HPDE6-E6E7 (cell line): ENCODE measurements around the gene ANG.
"Not testable (repeated sequence)": the region's sequence is repeated elsewhere in the genome, so short reads cannot be mapped to it uniquely, and the experiment has no call there.

ENCODE experiments used
- DNase-seq: peaks from one replicate; pipeline ENCODE4 v3.0.0; 2011; ENCODE audit warnings: missing footprints; ENCODE audit errors: extremely low spot score

The ANG gene

DNA sequence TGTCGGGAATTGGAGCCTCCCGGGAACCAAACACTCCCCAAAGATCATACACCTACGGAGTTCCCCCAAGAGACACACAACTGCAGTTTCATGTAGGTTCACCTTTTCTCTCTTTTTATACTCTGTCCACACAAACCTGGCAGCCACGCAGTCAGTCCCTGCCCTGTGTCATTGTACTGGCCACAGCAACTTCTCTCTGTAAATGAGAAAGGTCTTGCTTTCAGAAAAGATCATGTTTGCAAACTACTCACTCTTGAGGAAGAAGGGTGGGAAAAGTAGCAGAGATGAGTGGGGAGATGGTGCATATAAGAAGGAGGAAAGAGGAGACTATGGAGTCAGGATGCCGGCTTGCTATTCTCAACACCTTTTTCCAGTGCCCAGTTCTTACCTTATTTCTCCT lies 10.4 kb downstream of the ANG start:
- DNase-seq = no peak

DNA sequence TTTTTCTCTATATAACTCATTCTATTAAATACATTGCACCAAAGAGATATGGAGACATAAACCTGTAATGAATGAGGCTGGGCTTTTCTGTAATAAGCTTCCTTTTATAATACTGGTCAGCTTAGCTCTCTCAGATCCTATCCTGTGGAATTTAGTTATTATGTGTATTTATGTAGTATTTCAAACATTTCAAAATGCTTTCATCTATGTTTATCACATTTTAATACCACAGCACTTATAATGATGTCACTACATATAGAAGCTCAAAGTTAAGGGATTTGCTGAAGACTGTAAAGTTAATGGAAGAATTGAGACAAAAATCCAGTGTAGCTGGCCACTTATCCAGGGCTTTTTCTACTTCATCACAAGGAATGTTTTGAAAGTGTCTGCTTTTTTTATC lies 11.4 kb downstream of the ANG start:
- DNase-seq = no peak

DNA sequence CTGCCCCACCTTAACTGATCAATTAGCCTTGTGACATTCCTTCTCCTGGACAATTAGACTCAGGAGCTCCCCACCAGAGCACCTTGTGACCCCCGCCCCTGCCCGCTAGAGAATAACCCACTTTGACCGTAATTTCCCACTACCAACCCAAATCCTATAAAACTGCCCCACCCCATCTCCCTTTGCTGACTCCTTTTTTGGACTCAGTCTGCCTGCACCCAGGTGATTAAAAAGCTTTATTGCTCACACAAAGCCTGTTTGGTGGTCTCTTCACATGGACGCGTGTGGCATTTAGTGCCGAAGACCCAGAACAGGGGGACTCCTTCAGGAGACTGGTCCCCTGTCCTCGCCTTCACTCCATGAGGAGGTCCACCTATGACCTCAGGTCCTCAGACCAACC lies 12.4 kb downstream of the ANG start:
- not testable (repeated sequence) for DNase-seq

DNA sequence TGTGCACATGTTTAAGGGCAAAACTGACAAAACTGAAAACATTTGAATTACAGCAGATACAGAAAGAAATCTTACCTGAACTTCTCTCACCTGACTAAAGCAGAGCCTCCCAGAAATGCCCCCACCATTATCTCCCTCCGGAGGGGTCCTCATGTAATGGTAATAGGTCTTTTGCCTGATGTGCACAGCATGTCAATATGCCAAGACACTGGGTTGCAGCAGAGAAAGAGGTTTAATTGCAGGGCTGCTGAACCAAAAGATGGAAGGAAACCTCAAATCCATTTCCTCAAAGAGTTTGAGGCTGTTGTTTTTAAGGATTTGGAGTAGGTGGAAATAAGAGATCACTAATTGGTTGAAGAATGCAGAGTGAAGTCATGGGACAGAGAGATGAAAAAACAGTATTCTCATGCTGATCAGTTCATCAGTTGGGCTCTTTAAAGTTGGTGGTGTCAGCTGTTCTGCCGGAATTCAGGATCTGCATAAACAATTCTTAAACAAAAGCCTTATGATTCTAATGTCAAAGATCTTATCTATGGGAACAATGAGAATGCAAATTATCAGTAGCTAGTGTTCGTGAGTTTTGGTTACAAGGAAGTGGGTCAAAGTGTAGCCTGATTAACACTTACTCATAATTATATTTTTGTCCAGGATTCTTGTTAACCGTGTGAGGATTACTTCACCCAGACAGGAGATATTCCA lies 18.2 kb downstream of the ANG start:
- DNase-seq = no peak

DNA sequence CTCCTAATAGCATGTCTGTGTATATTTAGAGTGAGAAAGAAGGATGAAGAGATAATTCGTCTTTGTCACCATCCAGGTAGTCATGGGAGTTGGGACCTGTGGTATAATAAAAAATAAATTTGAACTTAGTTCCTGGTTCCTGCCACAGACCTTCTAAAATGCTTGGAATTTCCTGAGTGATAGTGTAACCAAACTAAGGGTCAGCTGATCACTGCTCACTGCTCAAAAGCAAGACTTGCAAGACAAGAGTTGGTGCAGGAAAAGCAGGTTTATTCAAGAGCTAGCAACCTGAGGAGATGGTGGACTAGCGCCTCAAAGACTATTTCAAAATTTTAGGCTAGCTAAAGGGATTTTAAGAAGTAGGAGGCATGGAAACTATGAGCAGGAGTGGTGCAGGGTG lies 19.1 kb downstream of the ANG start:
- DNase-seq = no peak

DNA sequence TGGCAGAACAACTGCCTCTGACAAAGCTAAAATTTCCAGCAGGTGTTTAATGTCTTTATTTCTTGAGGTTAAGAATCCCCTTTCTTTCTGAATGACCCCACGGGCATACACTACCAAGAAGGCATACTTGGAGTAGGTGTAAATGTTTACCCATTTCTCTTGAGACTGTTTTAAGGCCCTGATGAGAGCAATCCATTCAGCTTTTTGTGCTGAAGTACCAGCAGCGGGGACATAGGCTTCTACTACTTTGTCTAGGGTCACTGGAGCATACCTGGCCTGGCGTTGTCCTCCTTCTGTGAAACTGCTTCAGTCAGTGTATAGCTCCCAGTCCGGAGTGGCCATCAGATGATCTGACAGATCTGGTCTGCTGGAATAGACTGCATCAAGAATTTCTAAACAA lies 22.7 kb downstream of the ANG start:
- DNase-seq = no peak

DNA sequence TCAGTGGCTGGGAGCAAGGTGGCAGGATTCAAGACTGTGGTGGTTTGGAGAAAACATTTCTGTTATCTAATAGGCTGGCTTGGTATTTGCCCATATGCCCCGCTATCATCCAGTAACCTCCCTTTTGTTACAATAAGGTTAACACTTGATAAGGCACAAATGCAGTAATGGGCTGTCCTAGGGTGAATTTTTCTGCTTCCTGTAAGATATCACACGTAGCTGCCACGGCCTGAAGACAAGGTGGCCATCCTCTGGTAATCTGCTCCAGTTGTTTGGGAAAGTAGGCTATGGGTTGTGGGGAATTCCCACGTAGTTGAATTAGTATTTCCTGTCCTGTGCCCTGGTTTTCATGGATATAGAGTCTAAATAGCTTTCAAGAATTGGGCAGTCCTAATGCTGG lies 23.1 kb downstream of the ANG start:
- DNase-seq = no peak

DNA sequence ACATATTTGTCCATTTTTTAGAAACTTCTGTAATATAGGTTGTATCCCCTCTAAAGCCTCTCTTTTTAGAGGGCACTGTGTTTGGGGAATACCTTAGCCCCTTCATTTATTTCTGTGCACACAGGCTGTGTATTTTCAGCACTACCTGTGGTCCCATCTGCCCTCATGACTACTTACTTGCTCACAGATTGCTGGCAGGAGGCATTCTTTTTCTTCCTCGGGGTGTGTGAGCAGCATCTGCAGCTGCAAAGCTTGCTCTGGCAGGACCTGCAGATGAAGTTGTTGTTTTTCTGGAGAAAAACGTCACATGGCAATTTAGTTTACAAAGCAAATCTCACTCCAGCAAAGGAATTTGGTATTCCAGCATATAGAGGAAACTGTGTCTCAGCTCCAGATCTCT lies 24.3 kb downstream of the ANG start:
- no peak for DNase-seq

DNA sequence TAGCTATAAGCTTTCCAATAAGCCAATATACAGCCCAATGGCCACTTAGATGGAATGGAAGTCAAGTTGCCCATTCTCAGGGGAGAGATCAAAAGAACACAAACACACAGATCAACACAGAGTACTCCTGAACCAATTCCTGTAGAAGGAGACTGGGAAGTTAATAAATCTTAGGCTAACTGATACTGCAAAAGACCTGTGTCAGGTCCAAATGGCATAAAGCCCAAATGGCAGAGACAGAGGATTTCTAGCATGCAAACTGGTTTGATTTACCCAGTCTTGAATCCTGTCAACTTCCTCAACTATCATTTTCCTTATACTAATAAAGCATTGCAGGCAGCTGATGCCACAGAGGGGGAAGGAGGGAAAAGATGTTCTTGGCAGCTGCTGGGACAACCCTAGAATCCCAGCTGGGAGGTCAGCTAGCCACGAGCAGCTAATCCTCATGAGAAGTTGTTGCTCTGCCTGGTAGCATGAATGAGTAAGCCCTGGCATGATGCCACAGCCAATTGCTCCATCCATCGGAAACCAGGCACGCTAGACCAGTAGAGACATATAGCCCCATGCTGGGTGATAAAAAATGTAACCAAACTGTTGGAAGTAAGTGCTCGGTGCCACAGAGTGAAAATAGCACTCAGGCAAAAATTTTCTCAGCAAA lies 26.2 kb downstream of the ANG start:
- DNase-seq = peak; percentile 23

DNA sequence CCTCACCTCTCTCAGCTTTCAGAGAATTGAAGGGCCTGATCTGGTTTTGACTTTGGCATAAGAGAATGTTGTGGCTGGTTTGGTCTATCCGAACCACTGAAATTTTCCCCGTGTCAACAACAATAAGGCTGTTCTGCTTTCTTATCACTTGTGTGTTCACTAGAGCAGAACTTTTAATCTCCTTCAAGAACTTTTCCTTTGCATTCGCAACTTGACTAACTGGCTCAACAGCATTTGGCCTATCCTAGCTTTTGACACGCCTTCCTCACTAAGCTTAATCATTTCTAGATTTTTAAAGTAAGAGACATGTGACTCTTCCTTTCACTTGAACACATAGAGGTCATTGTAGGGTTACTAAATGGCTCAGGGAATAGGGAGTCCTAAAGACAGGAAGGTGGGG lies 31.2 kb downstream of the ANG start:
- DNase-seq = no peak

DNA sequence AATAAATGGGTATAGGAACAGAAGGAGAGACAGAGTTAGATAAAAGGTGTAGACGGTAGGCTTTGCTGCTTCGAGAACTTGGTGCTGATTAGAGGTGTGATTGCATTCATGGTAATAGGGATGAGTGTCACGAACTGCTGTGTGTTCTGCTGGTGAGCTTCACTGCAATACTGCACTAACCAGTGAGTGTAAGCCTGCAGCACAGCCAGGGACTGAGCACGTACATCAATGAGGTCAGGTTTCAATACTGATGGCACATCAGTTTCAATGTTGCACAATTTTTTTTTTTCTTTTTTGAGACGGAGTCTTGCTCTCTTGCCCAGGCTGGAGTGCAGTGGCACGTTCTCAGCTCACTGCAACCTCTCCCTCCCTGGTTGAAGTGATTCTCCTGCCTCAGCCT lies 32.2 kb downstream of the ANG start:
- DNase-seq = no peak

DNA sequence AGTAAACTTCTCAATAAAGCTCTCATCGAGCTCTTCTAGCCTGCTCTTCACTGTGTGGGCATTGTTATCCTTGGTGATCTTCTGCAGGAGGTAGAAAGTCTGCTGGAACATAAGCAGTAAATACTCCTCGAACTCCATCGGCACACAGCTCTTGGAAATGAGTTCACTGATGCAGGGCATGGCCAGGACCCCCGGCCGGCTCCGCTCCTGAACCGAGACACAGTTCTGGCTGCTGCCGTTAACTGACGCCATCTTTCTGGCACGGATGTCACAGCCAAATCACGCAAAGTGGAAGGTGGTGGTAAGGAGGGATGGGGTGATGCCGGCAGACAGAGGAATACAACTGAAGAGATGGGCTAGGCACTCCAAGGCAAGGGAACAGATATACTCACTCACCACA lies 33.5 kb downstream of the ANG start:
- no peak for DNase-seq

DNA sequence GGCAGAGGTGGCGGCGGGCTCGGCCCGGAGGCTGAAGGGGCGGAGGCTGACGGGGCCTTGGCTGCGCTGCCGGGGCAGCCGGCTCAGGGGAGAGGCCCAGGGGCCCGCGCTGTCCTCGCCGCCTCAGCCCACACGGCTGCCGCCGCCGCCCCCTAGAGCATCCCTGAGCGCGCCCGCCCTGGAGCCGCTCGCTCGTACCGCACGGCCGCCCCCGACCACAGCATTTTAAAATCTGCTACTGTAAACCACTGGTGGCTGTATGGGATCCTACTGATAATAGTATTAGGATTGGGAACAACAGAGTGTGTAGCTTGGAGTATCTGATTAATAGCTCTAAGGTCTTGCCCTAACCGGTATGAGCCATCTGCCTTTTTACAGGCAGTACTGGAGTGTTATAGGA lies 34.9 kb downstream of the ANG start:
- no peak for DNase-seq

DNA sequence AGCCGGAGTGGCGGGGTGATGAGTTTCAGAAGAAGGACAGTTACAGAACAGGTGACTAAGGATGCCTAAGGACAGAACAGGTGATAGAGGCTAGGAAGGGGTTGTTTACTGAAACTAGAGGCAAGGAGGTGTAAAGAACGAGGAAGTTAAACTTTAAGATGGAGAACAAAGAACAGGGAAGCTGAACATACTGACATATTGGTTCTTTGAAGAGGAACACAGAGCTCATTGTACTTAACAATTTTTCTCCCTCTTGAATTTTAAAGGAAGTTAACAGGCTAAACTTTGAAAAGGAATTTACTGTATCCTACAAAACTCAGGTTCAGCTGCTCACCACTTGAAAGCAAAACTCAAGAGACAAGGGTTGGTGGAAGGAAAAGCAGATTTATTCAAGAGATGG lies 37.6 kb downstream of the ANG start:
- DNase-seq = not testable (repeated sequence)

DNA sequence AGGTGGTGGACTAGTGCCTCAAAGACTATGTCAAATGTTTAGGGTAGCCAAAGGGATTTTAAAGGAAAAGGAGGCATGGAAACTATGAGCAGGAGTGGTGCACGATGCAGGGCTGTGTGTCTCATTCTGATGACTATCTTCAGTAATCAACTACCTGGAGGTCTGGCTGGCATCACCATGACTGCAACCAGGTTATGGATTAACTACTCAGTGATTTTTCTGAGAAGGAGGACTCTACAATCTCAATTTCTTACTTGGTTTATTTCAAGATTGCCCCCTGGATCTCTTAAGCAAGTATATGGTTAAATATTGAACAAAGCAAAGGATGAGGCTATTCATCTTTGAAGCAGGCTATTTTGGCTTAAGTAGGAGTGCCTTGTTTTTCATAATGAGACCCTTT lies 38.0 kb downstream of the ANG start:
- no peak for DNase-seq

DNA sequence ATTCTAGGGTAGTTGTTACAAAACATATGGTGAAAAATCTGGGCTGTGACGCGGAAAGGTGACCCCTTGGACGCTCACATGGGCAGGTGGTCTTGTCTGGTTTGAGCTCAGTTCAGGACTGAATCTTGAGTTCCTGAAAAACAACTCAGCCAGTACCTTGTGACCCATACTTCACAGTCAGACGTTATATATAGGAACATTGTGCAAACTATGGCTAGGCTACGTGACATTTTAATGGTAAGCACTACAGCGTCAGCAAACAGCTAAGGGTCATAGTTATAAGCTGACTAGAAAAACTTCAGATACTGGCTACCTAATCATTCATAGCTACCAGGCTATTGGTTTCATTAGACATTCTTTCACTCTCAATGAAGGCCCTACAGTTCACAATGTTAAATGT lies 42.3 kb downstream of the ANG start:
- DNase-seq = no peak

DNA sequence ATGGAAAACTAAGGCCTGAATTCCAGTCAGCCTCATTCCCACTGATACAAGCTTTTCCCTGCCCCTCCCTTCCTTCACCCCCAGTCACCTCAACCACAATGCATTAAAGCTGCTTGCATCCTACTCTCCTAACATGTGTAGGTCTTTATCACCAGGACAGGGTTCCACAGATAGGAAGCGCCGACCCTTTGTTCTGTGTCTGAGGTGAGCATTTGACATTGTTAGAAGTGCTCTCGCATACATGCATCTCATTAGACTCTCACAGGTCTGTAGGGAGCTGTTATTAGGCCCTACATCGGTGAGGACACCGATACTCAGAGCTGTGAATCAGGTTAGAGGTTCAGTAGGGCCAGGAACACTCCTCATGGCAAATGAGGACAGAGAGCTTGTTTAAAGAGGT lies 43.9 kb downstream of the ANG start:
- DNase-seq = no peak

DNA sequence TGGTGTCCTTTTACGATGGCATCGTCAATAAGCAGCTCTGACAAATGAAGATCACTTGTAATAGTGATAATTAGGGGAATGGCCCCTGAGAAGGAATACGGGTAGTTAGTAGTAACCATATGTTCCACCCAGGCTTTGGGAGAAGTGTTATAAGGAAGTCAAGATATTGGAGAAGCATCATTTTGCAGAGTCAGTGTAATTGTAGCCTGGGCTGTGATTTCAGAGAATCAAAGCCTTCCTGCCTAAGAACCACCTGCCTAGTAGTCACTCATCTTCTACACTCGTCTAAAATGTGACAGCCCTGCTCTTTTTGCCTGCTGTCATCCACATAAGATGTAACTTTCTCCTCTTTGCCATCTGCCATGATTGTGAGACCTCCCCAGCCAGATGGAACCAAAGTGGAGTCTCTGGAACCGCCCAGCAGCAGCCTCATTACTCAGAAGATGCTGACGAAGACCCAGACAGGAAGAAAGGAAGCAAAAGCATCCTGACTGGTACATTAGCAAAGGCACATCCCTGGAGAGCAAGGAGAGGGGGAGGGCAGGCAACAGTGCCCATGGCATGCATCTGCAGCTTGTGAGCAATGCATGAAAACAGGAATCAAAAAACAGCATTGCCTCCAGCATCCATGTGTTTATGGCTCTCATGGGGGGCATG lies 44.5 kb downstream of the ANG start:
- DNase-seq = no peak

DNA sequence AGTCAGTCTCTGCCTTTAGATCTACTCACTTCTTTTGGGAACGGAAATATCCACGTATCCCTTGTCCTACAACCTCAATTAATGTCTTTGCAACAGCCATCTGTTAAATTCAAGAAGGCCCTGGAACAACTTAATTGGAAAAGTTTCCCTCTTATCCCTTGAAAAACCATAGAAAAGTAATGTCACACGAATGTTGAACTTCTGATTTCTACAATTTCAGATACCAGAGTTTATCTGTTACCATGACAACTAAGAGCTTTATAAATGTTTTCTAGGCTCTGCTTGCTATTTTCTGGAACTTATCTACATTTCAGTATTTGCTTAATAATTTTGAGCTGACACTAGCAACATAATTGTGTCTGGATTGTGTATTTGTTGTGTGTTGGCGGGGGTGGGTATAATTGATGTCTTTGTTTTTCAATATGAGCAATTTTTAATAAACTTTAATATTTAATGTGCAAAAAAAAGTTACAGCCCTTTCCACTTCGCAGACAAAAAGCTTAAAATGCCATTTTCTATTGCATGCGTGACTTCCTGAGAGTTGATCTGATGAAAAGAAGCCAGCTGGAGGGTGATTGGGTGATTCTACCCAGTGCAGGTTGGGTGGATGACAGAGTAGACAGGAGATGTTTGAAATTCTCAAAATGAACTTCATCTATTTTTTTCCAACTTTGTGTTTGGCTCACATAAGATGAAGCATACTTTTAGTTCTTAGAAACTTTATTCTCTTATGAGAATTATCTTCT lies 45.3 kb downstream of the ANG start:
- no peak for DNase-seq

DNA sequence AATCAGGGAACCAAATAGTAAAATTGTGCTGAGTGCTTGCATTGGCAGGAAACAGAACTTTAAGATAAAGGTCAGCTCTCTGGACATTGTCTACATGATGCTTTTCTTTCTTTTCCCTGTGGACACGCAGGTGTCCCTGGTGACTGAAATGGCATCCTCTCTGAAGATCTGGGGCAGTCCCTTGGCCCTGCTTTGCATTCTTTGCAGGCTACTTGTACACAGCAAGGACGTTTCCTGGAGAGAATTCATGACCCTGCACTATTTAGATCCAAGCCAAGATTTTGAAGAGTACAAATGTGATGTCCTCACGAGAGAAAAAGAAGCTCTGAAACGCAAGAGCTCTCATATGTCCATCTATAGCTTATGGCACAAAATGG lies 45.9 kb downstream of the ANG start:
- no peak for DNase-seq

DNA sequence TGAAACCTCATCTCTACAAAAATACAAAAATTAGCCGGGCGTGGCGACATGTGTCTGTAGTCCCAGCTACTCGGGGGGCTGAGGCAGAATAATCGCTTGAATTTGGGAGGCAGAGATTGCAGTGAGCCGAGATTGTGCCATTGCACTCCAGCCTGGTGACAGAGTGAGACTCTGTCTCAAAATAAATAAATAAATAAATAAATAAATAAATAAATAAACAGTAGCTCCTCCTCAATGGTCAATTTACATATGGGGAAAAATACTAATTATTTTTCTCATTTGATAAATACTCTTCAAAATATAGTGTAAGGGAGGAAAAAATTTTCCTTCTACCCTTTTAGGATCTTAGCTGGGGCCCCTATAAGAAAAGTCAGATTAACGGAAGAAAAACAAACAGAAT lies 49.7 kb downstream of the ANG start:
- not testable (repeated sequence) for DNase-seq

DNA sequence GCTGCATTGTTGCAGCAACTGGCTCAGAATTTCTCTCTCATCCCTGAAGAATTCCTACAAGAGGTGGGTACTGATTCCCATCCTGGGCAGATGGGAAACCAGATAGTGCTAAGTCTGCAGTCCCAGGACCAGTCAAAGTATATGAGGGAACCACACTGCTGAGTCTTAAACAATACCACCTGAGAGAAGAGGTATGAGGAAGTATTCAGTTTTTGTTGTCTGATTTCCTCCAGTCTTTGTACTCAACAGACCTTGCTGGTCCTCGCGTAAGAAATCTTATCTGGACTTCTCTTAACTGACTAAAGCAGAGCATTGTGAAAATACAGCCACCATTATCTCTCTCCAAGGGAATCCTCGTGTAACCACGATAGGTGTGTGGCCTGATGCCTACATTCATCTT lies 53.6 kb downstream of the ANG start:
- DNase-seq = no peak

DNA sequence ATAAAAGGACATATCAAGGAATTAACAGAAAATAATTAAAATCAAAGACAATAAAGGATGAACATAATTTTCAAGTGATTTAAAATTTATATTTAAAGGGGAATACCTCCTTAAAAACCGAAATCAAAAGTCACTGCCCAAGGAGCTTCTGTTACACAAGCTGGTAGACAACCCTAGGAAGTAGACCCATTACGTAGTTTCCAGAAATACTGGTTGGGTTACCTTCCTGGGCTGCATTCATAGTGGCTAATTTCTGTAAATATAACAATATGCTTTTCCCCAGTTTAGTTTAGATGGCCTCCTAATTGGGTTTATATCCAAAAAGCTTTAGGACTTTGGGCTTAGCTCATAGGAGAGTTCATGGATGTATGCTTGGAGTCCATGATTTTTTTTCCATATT lies 55.0 kb downstream of the ANG start:
- DNase-seq = no peak
